ENCODE data around the gene RALGPS1. TPM values are rescaled to one million over a fixed set of nuclear protein-coding genes. Genes with fewer than 3 reads are reported as not detected.

Gene RALGPS1
- total and polyA plus RNA-seq, 2 of the 13 experiments (the other 11 are each of a cell fraction or from before 2014, with no cell fraction given): 3.7 to 6.5 TPM

DNA sequence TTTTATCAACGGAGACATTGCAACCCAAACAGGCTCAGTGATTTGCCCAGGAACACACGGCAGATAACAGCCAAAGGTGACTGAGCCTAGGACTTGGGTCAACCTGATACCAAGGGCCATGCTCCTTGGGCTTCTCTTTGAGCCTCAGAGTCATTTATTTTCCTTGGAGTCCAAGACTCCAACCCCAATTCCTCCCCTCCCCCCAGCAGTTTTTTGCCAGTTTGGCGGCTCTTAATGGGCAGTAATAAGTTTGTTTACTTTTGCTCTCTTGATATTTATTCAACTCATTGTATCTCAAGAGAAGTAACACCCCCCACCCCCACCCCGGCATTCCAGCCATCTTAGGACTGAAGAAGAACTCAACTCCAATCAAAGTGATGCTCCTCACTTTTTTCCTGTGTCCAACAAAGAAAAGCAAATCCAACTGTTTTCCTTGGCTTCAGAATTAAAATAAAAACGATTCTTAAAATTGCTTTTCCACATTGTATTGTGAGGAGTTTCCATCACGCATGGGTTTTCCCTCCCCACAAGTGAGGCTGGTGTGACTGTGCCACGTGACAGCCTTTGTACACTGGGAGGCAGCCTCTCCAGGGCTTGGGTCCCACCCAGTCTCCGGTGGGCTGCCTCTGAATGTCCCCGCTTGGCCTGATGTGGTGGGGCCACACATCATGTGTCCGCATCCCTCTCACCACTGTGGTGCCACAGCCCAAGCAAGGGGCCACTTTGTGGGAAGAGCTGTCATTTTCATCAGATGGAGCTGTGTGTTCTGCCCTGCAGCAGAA is 198.8 kb downstream of the RALGPS1 start (continued):
- TF ChIP-seq, protein P1, sequence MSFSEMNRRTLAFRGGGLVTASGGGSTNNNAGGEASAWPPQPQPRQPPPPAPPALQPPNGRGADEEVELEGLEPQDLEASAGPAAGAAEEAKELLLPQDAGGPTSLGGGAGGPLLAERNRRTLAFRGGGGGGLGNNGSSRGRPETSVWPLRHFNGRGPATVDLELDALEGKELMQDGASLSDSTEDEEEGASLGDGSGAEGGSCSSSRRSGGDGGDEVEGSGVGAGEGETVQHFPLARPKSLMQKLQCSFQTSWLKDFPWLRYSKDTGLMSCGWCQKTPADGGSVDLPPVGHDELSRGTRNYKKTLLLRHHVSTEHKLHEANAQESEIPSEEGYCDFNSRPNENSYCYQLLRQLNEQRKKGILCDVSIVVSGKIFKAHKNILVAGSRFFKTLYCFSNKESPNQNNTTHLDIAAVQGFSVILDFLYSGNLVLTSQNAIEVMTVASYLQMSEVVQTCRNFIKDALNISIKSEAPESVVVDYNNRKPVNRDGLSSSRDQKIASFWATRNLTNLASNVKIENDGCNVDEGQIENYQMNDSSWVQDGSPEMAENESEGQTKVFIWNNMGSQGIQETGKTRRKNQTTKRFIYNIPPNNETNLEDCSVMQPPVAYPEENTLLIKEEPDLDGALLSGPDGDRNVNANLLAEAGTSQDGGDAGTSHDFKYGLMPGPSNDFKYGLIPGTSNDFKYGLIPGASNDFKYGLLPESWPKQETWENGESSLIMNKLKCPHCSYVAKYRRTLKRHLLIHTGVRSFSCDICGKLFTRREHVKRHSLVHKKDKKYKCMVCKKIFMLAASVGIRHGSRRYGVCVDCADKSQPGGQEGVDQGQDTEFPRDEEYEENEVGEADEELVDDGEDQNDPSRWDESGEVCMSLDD (CRISPR knock-in tag; IDR thresholded peaks at IDR 0.05; ENCODE audit: borderline replicate concordance): no peak
- TF ChIP-seq ZNF446 (CRISPR knock-in tag; IDR thresholded peaks at IDR 0.05): no peak
- TF ChIP-seq, protein P2, sequence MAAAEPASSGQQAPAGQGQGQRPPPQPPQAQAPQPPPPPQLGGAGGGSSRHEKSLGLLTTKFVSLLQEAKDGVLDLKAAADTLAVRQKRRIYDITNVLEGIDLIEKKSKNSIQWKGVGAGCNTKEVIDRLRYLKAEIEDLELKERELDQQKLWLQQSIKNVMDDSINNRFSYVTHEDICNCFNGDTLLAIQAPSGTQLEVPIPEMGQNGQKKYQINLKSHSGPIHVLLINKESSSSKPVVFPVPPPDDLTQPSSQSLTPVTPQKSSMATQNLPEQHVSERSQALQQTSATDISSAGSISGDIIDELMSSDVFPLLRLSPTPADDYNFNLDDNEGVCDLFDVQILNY (CRISPR knock-in tag; conservative IDR thresholded peaks at IDR 0.05): no peak
- TF ChIP-seq, protein P3, sequence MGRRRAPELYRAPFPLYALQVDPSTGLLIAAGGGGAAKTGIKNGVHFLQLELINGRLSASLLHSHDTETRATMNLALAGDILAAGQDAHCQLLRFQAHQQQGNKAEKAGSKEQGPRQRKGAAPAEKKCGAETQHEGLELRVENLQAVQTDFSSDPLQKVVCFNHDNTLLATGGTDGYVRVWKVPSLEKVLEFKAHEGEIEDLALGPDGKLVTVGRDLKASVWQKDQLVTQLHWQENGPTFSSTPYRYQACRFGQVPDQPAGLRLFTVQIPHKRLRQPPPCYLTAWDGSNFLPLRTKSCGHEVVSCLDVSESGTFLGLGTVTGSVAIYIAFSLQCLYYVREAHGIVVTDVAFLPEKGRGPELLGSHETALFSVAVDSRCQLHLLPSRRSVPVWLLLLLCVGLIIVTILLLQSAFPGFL (CRISPR knock-in tag; IDR thresholded peaks at IDR 0.05): no peak
- TF ChIP-seq ETV6 (CRISPR knock-in tag; conservative IDR thresholded peaks at IDR 0.05): no peak
- TF ChIP-seq ZNF136 (CRISPR knock-in tag; IDR thresholded peaks at IDR 0.05; ENCODE audit: low read depth): no peak
- TF ChIP-seq, protein P4, sequence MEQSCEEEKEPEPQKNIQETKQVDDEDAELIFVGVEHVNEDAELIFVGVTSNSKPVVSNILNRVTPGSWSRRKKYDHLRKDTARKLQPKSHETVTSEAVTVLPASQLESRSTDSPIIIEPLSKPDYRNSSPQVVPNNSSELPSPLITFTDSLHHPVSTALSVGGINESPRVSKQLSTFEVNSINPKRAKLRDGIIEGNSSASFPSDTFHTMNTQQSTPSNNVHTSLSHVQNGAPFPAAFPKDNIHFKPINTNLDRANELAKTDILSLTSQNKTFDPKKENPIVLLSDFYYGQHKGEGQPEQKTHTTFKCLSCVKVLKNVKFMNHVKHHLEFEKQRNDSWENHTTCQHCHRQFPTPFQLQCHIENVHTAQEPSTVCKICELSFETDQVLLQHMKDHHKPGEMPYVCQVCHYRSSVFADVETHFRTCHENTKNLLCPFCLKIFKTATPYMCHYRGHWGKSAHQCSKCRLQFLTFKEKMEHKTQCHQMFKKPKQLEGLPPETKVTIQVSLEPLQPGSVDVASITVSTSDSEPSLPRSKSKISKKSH (CRISPR knock-in tag; IDR thresholded peaks at IDR 0.05; ENCODE audit: borderline replicate concordance): no peak
- TF ChIP-seq ZFAT (CRISPR knock-in tag; conservative IDR thresholded peaks at IDR 0.05): no peak
- TF ChIP-seq, protein P5, sequence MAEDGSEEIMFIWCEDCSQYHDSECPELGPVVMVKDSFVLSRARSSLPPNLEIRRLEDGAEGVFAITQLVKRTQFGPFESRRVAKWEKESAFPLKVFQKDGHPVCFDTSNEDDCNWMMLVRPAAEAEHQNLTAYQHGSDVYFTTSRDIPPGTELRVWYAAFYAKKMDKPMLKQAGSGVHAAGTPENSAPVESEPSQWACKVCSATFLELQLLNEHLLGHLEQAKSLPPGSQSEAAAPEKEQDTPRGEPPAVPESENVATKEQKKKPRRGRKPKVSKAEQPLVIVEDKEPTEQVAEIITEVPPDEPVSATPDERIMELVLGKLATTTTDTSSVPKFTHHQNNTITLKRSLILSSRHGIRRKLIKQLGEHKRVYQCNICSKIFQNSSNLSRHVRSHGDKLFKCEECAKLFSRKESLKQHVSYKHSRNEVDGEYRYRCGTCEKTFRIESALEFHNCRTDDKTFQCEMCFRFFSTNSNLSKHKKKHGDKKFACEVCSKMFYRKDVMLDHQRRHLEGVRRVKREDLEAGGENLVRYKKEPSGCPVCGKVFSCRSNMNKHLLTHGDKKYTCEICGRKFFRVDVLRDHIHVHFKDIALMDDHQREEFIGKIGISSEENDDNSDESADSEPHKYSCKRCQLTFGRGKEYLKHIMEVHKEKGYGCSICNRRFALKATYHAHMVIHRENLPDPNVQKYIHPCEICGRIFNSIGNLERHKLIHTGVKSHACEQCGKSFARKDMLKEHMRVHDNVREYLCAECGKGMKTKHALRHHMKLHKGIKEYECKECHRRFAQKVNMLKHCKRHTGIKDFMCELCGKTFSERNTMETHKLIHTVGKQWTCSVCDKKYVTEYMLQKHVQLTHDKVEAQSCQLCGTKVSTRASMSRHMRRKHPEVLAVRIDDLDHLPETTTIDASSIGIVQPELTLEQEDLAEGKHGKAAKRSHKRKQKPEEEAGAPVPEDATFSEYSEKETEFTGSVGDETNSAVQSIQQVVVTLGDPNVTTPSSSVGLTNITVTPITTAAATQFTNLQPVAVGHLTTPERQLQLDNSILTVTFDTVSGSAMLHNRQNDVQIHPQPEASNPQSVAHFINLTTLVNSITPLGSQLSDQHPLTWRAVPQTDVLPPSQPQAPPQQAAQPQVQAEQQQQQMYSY (CRISPR knock-in tag; IDR thresholded peaks at IDR 0.05): no peak

All from HepG2 (cell line).